B cell (primary cell): ENCODE results near the gene RASA3. TPM values are rescaled to one million over a fixed set of nuclear protein-coding genes. Genes with fewer than 3 reads are reported as not detected.

Experiments
- ATAC-seq: fragments of 200-7000 bp; cut with Tn5 transposase; one replicate; pipeline ENCODE4 v1.10.0; 2021; ENCODE audit warnings: low read depth, mild to moderate bottlenecking, moderate number of reproducible peaks, moderate library complexity
- CTCF ChIA-PET: fragments of 350-600 bp; sonication (Branson Sonifier 250); formaldehyde crosslinking; loops from one replicate; lab custom pipeline; 2021; ENCODE audit warnings: antibody characterized with exemption, inconsistent platforms; lab: Charles Lee
- POLR2A ChIA-PET: fragments of 350-600 bp; sonication (Branson Sonifier 250); formaldehyde crosslinking; loops from one replicate; lab custom pipeline; 2021; ENCODE audit warnings: antibody characterized with exemption; lab: Charles Lee
- DNase-seq: peaks from one replicate; pipeline ENCODE4 v3.0.0; 2013
- H2AFZ ChIP-seq: 2 replicates; pipeline ENCODE4 v1.6.1; 2012; ENCODE audit warnings: mild to moderate bottlenecking, low read depth, low read length; ENCODE audit not compliant: insufficient read depth, poor library complexity, severe bottlenecking
- H3K27ac ChIP-seq, 2 donors: 1 replicate in 1 of 2; 2 replicates in 1 of 2; pipeline ENCODE4 v1.5.1; 2012 to 2013; ENCODE audit warnings: low read length in 2 of 2, mild to moderate bottlenecking in 2 of 2, moderate library complexity in 1 of 2
- H3K27me3 ChIP-seq, 4 experiments: fragments of 200-600 bp in 1 of 4; sonication (generic) in 1 of 4; replicated peaks in 1 of 4; 1 replicate in 2 of 4; 2 replicates in 2 of 4; pipeline versions ENCODE4 v1.6.1 to v1.7.0; 2013 to 2016; ENCODE audit warnings: low read length in 3 of 4, mild to moderate bottlenecking in 2 of 4, mixed read lengths in 1 of 4, moderate library complexity in 1 of 4; ENCODE audit not compliant: insufficient read depth in 4 of 4, control insufficient read depth in 3 of 4; ENCODE audit errors: control extremely low read depth in 1 of 4
- H3K36me3 ChIP-seq, 2 experiments: replicated peaks in 1 of 2; 1 replicate in 1 of 2; 2 replicates in 1 of 2; pipeline versions ENCODE4 v1.6.1 to v1.7.1; 2013; ENCODE audit warnings: low read length in 1 of 2; ENCODE audit not compliant: insufficient read depth in 2 of 2, control insufficient read depth in 1 of 2; ENCODE audit errors: control extremely low read depth in 1 of 2, extremely low read depth in 1 of 2
- H3K4me1 ChIP-seq, 2 donors: fragments of 200-600 bp in 1 of 2; sonication (generic) in 1 of 2; 1 replicate in 1 of 2; 2 replicates in 1 of 2; pipeline versions ENCODE4 v1.5.1 to v1.6.1; 2013 to 2017; ENCODE audit warnings: low read length in 2 of 2; ENCODE audit not compliant: control insufficient read depth in 2 of 2, insufficient read depth in 2 of 2
- H3K4me2 ChIP-seq: replicated peaks from 2 replicates; pipeline ENCODE3; 2012; ENCODE audit warnings: mild to moderate bottlenecking, low read depth, low read length; ENCODE audit not compliant: poor library complexity, severe bottlenecking
- H3K4me3 ChIP-seq, 5 experiments: fragments of 200-600 bp in 1 of 5; sonication (generic) in 1 of 5; 1 replicate in 3 of 5; 2 replicates in 2 of 5; pipeline versions ENCODE4 v1.5.1 to v1.7.0; 2011 to 2016; ENCODE audit warnings: low read length in 4 of 5, mild to moderate bottlenecking in 4 of 5, low read depth in 2 of 5, control low read depth in 1 of 5, moderate library complexity in 1 of 5; ENCODE audit not compliant: insufficient read depth in 1 of 5; ENCODE audit errors: control extremely low read depth in 1 of 5, extremely low read depth in 1 of 5
- H3K79me2 ChIP-seq: fragments of 200-600 bp; sonication (generic); one replicate; pipeline ENCODE4 v1.6.0; 2016; ENCODE audit warnings: low read length; ENCODE audit not compliant: control insufficient read depth, insufficient read depth
- H3K9ac ChIP-seq: fragments of 200-600 bp; sonication (generic); 2 replicates; pipeline ENCODE4 v1.6.1; 2017; ENCODE audit warnings: mild to moderate bottlenecking, low read length, moderate library complexity
- H3K9me3 ChIP-seq, 3 donors: one replicate each; pipeline versions ENCODE4 v1.6.1 to v1.7.1; 2013; ENCODE audit warnings: low read length in 2 of 3; ENCODE audit not compliant: control insufficient read depth in 2 of 3, insufficient read depth in 1 of 3; ENCODE audit errors: control extremely low read depth in 1 of 3
- H4K20me1 ChIP-seq: 2 replicates; pipeline ENCODE4 v1.6.0; 2012; ENCODE audit warnings: mild to moderate bottlenecking, low read length; ENCODE audit not compliant: insufficient read depth, control insufficient read depth, poor library complexity, severe bottlenecking
- H3K27ac Mint-ChIP-seq: one replicate; pipeline ENCODE4 v1.8.0; 2021; ENCODE audit warnings: mixed read lengths
- H3K27me3 Mint-ChIP-seq: one replicate; pipeline ENCODE4 v1.8.0; 2021; ENCODE audit warnings: mixed read lengths
- H3K4me1 Mint-ChIP-seq: one replicate; pipeline ENCODE4 v1.8.0; 2021; ENCODE audit warnings: mixed read lengths
- H3K4me3 Mint-ChIP-seq: one replicate; pipeline ENCODE4 v1.8.0; 2021; ENCODE audit warnings: mixed read lengths
- H3K9me3 Mint-ChIP-seq: one replicate; pipeline ENCODE4 v1.8.0; 2022; ENCODE audit warnings: mixed read lengths; ENCODE audit not compliant: insufficient read depth
- EZH2 ChIP-seq: IDR thresholded peaks from 2 replicates; pipeline ENCODE4 v1.6.1; 2012; ENCODE audit warnings: borderline replicate concordance, low read depth, mild to moderate bottlenecking, moderate library complexity, low read length; ENCODE audit not compliant: insufficient read depth, poor library complexity, severe bottlenecking
- WGBS: methylation state at CpG from one replicate; pipeline ENCODE4 v1.1.5; 2013; ENCODE audit warnings: missing lambda C conversion rate; ENCODE audit not compliant: insufficient coverage; 5-methylcytosine and 5-hydroxymethylcytosine counted together
- intact Hi-C: fragments of 100-400 bp; cut with micrococcal nuclease; formaldehyde crosslinking; loops from one replicate; pipeline ENCODE4 v1.10.0; 2022
- polyA plus RNA-seq: library from polyadenylated mRNA; depleted of rRNA; stranded (reverse); fragments of >200 nt; gene quantifications from 2 replicates; pipeline ENCODE4 v1.2.3, GENCODE V29; 2012
- total RNA-seq, 2 donors: library from RNA; stranded (reverse); fragments of 120-200 nt in 1 of 2; gene quantifications; 1 replicate in 1 of 2; 2 replicates in 1 of 2; pipeline versions ENCODE4 v1.2.3 to v1.2.4, GENCODE V29; 2013 to 2022
- TF ChIP-seq, protein P1 (sequence below): fragments of 200-600 bp; IDR thresholded peaks from one replicate; pipeline ENCODE4 v1.8.0; 2022; ENCODE audit warnings: antibody characterized with exemption, mild to moderate bottlenecking

RASA3 gene
- total and polyA plus RNA-seq, 2 donors (not counting 1 experiment from before 2014, with no cell fraction given) = 54.2 to 87.4 TPM

DNA sequence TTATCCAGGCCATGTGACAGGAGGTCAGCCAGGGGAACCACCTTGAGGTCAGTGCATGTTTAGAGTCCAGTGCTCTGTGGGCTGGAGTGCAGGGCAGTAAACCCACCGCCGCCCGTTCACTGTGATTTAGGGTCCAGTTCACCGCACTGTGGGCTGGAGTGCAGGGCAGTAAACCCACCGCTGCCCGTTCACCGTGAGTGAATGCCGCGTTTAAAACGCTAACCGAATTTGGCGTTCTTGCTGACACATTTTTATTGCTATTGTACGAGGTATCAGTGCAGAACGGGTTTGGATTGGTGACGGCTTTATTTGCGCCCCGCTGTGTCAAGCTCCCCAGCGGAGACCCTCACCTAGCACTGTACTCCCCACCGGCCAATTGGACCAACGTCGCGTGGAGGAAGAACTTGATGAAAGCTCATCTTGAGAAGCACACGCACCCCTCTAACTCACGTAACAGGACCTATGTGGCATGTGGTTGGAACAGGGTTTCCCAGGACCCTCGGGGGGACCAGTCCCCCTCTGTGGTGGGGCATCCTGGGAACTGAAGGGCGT is 186.5 kb downstream of the RASA3 start:
- Histone ChIP-seq H3K27me3 (peaks cover 0 to 4% (median 0%) of the 10 kb centered on the region in 4 experiments), H3K27ac (no peak overlapping the region), H3K36me3 (no peaks in the 10 kb centered on the region), H3K9me3 (peaks cover 0 to 11% (median 0%) of the 10 kb centered on the region in 3 donors), H3K4me3 (no peak overlapping the region), H3K9ac (no peak overlapping the region), H3K4me2 (no peak overlapping the region), H4K20me1 (no peaks in the 10 kb centered on the region), H3K79me2 (no peaks in the 10 kb centered on the region), H3K4me1 (peaks cover under 1 to 15% of the 10 kb centered on the region in 2 donors), H2AFZ (no peak overlapping the region)
- Mint-ChIP-seq H3K27me3 (no peaks in the 10 kb centered on the region), H3K27ac (no peak overlapping the region), H3K4me1 (peaks cover 11% of the 10 kb centered on the region), H3K4me3 (no peak overlapping the region), H3K9me3 (no peaks in the 10 kb centered on the region)
- ATAC-seq (no peak), DNase-seq (no peak)
- CTCF ChIA-PET = no interaction called here
- 92% methylated on average over 25 of the region's 26 CpGs for WGBS
- POLR2A ChIA-PET = no interaction called here
- intact Hi-C loops = no loop called here
- no peak for TF ChIP-seq EZH2
- TF ChIP-seq, protein P1, sequence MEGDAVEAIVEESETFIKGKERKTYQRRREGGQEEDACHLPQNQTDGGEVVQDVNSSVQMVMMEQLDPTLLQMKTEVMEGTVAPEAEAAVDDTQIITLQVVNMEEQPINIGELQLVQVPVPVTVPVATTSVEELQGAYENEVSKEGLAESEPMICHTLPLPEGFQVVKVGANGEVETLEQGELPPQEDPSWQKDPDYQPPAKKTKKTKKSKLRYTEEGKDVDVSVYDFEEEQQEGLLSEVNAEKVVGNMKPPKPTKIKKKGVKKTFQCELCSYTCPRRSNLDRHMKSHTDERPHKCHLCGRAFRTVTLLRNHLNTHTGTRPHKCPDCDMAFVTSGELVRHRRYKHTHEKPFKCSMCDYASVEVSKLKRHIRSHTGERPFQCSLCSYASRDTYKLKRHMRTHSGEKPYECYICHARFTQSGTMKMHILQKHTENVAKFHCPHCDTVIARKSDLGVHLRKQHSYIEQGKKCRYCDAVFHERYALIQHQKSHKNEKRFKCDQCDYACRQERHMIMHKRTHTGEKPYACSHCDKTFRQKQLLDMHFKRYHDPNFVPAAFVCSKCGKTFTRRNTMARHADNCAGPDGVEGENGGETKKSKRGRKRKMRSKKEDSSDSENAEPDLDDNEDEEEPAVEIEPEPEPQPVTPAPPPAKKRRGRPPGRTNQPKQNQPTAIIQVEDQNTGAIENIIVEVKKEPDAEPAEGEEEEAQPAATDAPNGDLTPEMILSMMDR = no peak

DNA sequence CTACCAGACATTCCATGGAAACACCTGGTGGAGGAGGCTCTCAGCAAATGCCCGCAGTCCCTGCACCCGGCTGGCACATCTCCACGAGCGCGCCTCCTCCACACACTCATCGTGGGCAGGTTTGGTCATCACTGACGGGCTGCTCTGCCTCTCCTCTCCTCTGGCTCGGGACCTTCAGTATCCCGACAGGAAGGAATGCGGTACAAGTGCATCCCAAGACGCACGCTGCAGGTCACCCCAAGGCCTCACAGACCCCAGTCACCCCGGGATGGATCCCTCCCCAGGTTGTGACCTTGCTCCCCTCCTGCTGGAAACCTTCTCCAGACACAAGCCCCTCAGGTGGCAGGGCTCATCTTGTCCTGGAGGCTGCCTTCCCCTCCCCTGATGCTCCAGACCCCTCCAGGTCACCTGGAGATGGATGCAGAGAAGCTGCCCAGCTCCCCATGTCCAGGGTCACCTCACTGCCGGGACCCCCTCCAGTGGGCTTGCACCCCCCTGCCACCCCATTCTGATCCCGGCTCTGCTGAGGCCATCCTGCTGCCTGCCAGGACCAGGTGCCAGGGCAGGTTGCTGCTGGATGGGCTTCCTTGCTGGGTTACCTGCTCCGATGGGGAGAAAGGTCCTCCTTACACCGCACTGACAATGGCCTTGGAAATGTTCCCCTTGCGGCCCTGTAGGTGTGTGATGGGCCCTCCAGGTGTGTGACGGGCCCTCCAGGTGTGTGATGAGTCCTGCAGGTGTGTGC is 188.4 kb downstream of the RASA3 start:
- ChIA-PET CTCF (no interaction called here), POLR2A (no interaction called here)
- Histone ChIP-seq H3K27me3 (no peaks in the 10 kb centered on the region), H4K20me1 (no peaks in the 10 kb centered on the region), H3K79me2 (no peaks in the 10 kb centered on the region), H3K4me2 (no peak overlapping the region), H3K9me3 (peaks cover 0 to 9% (median 0%) of the 10 kb centered on the region in 3 donors), H3K9ac (no peak overlapping the region), H3K4me3 (no peak overlapping the region), H3K27ac (no peak overlapping the region), H2AFZ (no peak overlapping the region), H3K4me1 (peaks cover 0 to 10% of the 10 kb centered on the region in 2 donors), H3K36me3 (no peaks in the 10 kb centered on the region)
- no peaks in the 10 kb centered on the region for H3K27me3 Mint-ChIP-seq
- no peak overlapping the region for H3K27ac Mint-ChIP-seq
- no peaks in the 10 kb centered on the region for H3K9me3 Mint-ChIP-seq
- H3K4me3 Mint-ChIP-seq = no peak overlapping the region
- ATAC-seq = no peak
- TF ChIP-seq, protein P1 = no peak
- TF ChIP-seq EZH2 = no peak
- intact Hi-C loops = no loop called here
- WGBS = 89% methylated on average over 19 of the region's 19 CpGs
- DNase-seq = no peak
- peaks cover 8% of the 10 kb centered on the region for H3K4me1 Mint-ChIP-seq
